Measurements from ENCODE around the gene RNF183.

- TF ChIP-seq EZH2phosphoT487 (IDR thresholded peaks at IDR 0.05; ENCODE audit: borderline replicate concordance, low read length): no peak
- TF ChIP-seq, protein P1, sequence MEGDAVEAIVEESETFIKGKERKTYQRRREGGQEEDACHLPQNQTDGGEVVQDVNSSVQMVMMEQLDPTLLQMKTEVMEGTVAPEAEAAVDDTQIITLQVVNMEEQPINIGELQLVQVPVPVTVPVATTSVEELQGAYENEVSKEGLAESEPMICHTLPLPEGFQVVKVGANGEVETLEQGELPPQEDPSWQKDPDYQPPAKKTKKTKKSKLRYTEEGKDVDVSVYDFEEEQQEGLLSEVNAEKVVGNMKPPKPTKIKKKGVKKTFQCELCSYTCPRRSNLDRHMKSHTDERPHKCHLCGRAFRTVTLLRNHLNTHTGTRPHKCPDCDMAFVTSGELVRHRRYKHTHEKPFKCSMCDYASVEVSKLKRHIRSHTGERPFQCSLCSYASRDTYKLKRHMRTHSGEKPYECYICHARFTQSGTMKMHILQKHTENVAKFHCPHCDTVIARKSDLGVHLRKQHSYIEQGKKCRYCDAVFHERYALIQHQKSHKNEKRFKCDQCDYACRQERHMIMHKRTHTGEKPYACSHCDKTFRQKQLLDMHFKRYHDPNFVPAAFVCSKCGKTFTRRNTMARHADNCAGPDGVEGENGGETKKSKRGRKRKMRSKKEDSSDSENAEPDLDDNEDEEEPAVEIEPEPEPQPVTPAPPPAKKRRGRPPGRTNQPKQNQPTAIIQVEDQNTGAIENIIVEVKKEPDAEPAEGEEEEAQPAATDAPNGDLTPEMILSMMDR (IDR thresholded peaks at IDR 0.05; ENCODE audit: low read depth, low read length, poor library complexity, severe bottlenecking): no peak
Measured at GRCh38 chr9:113320051-113320450, 16.9 kb upstream of the RNF183 start.

Data from DOHH2 (cell line).